ENCODE data around the gene POLR2H.

DNA sequence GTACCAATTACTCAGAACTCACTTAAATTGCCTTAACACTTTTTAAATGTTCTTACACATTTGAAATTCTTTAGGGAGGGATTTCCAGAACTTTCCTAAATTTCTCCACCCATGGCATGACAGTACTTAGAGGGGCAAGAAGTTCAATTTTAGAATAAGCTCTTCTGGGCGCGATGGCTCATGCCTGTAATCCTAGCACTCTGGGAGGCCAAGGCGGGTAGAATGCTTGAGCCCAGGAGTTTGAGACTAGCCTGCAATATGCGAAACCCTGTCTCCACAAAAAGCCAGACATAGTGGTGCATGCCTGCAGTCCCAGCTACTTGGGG lies 13.5 kb upstream of the POLR2H start:
- TF ChIP-seq CTCF (IDR thresholded peaks at IDR 0.05; ENCODE audit: low read depth, low read length, poor library complexity, severe bottlenecking) (no peak), EZH2phosphoT487 (IDR thresholded peaks at IDR 0.05; ENCODE audit: borderline replicate concordance, low read length) (no peak)

All from DOHH2 (cell line).